HT1080 (cell line): ENCODE data around the gene SLC24A5. TPM values are rescaled to one million over a fixed set of nuclear protein-coding genes. Genes with fewer than 3 reads are reported as not detected.

Experiments
- DNase-seq: peaks from one replicate; pipeline ENCODE4 v3.0.0-alpha.2; 2015; ENCODE audit warnings: low read depth
- total RNA-seq: library from RNA; depleted of rRNA; stranded (reverse); fragments of >200 nt; shearing (Covaris generic); gene quantifications from 2 replicates; pipeline ENCODE4 v1.2.3, GENCODE V29; 2014; rRNA removed

Gene SLC24A5
- total RNA-seq, 1 experiment from 2014 or later: not detected

- DNase-seq: no peak
These were observed 64.7 kb downstream of the SLC24A5 start for GRCh38 chr15:48185529-48185928.

GRCh38 chr15:48186271-48186670, 65.5 kb downstream of the SLC24A5 start:
- DNase-seq: no peak

DNA sequence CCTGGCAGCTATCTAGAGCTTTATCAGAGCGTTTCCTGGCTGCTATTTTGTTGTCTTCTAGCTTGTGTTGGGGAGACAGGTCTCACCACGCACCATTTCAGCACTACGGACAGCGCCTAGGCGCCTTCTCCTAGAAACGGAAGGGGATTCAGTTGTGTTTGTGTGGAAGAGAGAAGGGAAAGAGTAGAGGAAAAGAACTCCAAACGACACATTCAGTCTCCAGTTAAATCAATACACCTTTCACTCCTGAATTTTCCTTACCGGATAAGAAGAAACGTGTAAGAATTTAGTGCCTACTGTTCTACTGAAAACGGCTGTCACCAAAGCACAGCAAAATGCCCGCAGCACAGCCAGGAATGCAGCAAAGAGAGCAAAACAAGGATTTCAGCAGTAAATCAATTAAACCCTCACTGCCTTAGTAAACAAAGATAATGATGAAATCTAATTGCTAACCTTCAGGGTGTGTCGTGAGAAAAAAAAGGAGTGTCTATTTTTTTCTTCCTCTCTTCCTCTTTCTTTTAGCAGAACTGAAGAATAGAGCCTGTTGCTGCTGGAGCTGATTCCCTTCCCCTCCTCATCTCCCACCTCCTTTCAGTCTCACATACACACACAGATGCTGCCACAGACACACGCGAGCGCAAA, 70.3 kb downstream of the SLC24A5 start:
- DNase-seq: peak; percentile 53

- no peak for DNase-seq
These were observed 70.9 kb downstream of the SLC24A5 start, which contains the start of gene CTXN2 for GRCh38 chr15:48191574-48192225. Gene CTXN2 (plus strand): TSS chr15:48191665. CDS start chr15:48201301, 9,636 bp downstream.

Other genes with a start within 250 kb of the SLC24A5 start
- 7.7 and 15.2 TPM in 2 replicates for gene MYEF2, start 57.3 kb downstream of the SLC24A5 start, total RNA-seq
- not detected in 2 replicates for gene CTXN2, start 70.7 kb downstream of the SLC24A5 start, total RNA-seq
- not detected in 2 replicates for gene SLC12A1, start 85.3 kb downstream of the SLC24A5 start, total RNA-seq
- 132 and 160 TPM in 2 replicates for gene DUT, start 210.4 kb downstream of the SLC24A5 start, total RNA-seq